ENCODE results near the gene CAPZA1.

CAPZA1 gene

DNA sequence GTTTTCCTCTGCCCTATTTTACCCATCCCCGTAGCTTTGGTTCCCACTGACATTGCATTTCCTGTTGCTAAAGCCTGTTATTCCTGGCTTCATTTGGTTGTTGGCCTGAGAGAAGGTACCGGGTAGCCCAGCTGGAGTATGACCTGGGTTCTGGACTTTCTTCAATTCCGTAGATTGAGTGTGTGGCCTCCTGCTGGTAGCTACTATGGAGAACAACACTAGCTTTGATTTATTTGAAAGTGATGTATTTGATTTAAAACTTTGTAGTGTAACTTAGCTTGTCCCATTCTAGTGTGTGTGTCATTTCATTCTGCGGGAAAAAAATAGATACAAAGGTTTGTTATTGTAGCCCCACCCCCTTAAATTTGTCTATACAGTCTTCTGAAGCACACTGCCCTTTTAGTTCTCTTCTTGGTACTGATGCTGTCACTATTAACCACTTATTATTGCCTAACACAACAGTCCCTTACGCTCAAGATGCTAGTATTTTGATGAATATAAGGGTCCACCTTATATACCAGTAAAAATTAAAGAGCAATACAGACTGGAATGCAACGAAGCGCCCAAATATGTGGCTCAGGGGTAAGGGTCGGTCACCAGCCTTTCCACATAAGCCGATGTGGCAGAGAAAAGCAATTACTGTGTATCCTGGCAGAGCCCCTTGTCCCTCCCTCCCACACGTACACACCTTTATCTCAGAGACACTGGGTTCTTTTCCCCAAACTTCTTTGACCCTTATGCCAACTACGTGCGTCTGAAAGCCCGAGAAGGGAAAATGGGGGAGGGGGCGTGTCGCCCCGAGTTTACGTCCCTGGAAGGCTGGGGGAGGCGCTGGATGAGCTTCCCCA, 54.2 kb downstream of the CAPZA1 start:
- peak overlapping the region; percentile 98 for H3K27ac Mint-ChIP-seq (ENCODE audit: low read depth)
- H3K9me3 Mint-ChIP-seq: no peaks in the 10 kb centered on the region
- peak overlapping the region; percentile 99 for H3K4me3 Mint-ChIP-seq
- ATAC-seq (replicated peaks; ENCODE audit: extremely low read depth, poor library complexity, severe bottlenecking) (no peak), DNase-seq (ENCODE audit: low spot score in 2 of 2) (no peak)
- H3K36me3 Mint-ChIP-seq (ENCODE audit: insufficient read depth): peaks cover 42% of the 10 kb centered on the region
- H3K4me1 Mint-ChIP-seq: peaks cover 60% of the 10 kb centered on the region
- H3K27me3 Mint-ChIP-seq: no peaks in the 10 kb centered on the region

DNA sequence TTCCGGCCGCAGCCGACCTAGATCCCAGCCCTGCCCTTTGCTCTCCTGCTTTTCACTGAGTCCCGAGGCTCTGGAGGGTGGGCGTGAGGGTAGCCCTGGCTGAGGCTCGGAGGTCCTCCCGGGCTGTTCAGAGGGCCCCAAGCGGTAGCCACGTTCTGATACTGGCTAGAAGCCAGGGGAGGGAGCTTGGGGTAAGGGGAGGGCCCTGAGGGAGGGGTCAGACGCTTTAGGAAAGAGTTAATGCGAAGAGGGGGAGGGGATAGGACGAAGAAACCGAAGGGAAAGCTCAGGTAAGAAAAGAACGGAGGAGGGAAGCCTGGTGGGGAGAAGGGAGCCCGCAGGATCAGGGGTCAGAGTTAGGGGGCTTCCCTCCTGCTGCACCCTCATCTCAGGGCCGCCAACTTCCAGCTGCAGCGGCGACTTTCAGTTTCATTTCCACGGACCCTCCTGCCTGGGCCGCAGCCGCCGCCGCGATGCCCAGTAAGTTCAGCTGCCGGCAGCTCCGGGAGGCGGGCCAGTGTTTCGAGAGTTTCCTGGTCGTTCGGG, 54.9 kb downstream of the CAPZA1 start, which contains the start of gene MOV10:
Gene MOV10, plus strand, starts transcription at position 220 of the 546 bp plus-strand sequence. Its CDS starts 254 bp downstream, at position 474.
- ATAC-seq (replicated peaks; ENCODE audit: extremely low read depth, poor library complexity, severe bottlenecking) (peak; percentile 66), DNase-seq (ENCODE audit: low spot score in 2 of 2) (peak; percentile 32 to 46)
- H3K4me1 Mint-ChIP-seq: peaks cover 61% of the 10 kb centered on the region
- H3K36me3 Mint-ChIP-seq (ENCODE audit: insufficient read depth): peaks cover 36% of the 10 kb centered on the region
- peak within 1 kb of the TSS; percentile 98 for H3K27ac Mint-ChIP-seq (ENCODE audit: low read depth)
- no peaks in the 10 kb centered on the region for H3K27me3 Mint-ChIP-seq
- H3K4me3 Mint-ChIP-seq: peak within 1 kb of the TSS; percentile 99
- no peaks in the 10 kb centered on the region for H3K9me3 Mint-ChIP-seq

DNA sequence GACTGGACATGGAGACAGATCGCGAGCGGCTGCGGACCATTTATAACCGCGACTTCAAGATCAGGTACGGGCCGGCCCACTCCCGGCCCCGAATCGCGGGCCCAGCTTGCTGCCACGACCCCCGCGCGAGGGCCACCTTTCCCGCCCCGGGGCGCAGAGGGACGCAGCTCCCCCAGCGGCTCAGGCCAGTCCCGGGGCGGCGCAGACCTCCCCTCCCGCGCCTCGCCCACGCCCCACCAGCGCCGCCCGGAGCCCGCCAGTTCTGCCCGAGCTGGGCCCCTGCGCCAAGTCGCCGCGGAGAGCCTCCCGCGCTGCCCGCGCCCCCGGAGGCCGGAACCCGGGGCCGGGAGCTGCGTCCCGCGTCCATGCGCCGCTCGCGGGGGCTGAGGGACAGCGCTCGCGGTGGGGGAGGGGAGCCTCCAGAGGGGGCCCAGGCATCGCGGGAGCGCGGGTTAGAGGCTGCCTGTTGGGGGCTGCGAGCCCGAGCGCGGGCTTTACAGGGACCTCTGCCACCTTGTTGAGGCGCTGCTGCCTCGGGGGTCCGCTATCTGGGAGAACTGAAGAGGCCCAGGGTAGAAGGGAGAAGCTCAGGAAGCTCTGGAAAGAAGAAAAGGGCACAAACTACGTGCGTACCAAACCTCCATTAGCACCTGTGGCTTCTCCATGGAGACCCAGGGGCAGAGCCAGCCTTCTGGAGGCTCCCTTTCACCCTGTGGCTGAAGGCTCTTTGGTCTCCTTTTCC, 55.5 kb downstream of the CAPZA1 start:
- Mint-ChIP-seq H3K4me3 (peak overlapping the region; percentile 99), H3K4me1 (peaks cover 61% of the 10 kb centered on the region), H3K36me3 (ENCODE audit: insufficient read depth) (peaks cover 31% of the 10 kb centered on the region), H3K9me3 (no peaks in the 10 kb centered on the region), H3K27ac (ENCODE audit: low read depth) (peak overlapping the region; percentile 98), H3K27me3 (no peaks in the 10 kb centered on the region)
- DNase-seq (ENCODE audit: low spot score in 2 of 2): peak in 1 of 2 donors; percentile 24
- peak; percentile 42 for ATAC-seq (replicated peaks; ENCODE audit: extremely low read depth, poor library complexity, severe bottlenecking)

DNA sequence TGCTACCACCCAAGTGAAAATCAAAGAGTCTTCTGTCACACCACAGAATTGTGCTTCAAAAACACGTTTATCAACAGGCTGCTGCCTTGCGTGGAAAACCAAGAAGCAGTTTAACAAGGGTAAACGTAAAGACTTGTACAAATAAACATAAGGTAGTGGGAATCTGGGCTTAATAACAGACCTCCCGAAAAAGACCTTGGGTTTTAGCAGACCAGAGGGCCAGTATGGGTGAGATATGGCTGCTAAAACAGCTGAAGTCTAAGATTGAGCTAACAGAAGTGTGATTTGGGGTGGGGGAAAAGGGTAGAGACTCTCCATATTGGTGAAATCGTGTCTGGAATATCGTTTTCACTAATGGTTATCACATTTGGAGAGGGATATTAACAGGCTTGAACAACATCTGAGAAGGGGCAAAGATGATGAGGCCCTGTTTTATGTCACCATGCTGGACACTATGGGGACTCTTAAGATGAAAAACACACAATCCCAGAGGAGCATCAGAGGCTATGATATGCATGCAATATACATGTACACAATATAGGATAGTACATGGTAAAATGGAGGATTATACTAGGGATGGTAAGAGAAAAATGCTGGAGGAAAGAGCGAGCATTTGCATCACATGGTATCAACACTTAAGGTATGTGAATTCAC, 56.2 kb downstream of the CAPZA1 start:
- H3K4me3 Mint-ChIP-seq: peak overlapping the region; percentile 99
- peak overlapping the region; percentile 98 for H3K27ac Mint-ChIP-seq (ENCODE audit: low read depth)
- ATAC-seq (replicated peaks; ENCODE audit: extremely low read depth, poor library complexity, severe bottlenecking) (no peak), DNase-seq (ENCODE audit: low spot score in 2 of 2) (no peak)
- no peaks in the 10 kb centered on the region for H3K9me3 Mint-ChIP-seq
- peaks cover 25% of the 10 kb centered on the region for H3K36me3 Mint-ChIP-seq (ENCODE audit: insufficient read depth)
- no peaks in the 10 kb centered on the region for H3K27me3 Mint-ChIP-seq
- H3K4me1 Mint-ChIP-seq: peaks cover 61% of the 10 kb centered on the region

DNA sequence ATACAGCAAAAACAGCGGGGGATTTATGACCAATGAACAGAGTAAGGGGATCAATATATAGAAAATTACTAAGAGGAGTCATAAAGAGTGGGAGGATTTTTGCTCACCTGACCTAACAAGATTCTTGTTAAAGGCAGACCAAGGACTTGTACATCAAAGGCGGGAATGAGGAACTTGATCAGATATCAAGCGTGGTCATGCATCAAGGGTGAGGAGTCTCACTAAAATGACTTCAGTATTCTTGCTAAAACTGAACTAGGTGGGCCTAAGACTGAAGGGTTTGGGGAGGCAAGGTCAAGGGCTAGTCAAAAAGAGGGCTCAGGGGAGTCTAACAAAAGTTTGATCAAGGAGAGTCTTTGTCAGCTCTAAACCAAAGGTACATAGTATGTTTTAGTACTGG, 56.9 kb downstream of the CAPZA1 start:
- peak overlapping the region; percentile 98 for H3K27ac Mint-ChIP-seq (ENCODE audit: low read depth)

DNA sequence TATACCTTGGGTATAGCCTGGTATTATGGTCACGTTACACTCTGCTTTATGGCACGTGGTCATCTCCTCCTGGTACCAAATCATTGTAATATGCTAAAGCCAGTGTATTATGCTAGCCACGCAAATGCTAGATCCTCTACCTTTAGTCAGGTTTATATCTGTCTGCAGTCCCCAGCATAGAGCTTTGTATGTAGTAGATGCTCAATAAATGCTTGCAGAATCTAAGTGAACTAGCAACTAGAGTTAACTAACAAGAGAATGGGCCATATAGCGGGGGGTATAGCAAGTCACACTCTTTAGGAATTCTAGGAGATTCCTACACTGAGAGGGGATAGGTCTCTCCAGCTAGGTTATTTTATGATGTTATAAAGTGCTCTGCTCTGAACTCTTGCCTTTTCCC, 57.9 kb downstream of the CAPZA1 start:
- Mint-ChIP-seq H3K36me3 (ENCODE audit: insufficient read depth) (peaks cover 18% of the 10 kb centered on the region), H3K4me3 (no peak overlapping the region), H3K9me3 (no peaks in the 10 kb centered on the region), H3K27ac (ENCODE audit: low read depth) (no peak overlapping the region), H3K4me1 (peaks cover 61% of the 10 kb centered on the region), H3K27me3 (no peaks in the 10 kb centered on the region)
- ATAC-seq (replicated peaks; ENCODE audit: extremely low read depth, poor library complexity, severe bottlenecking) (no peak), DNase-seq (ENCODE audit: low spot score in 2 of 2) (no peak)

More for the DNA sequence above, 56.9 kb downstream of the CAPZA1 start:
- no peaks in the 10 kb centered on the region for H3K9me3 Mint-ChIP-seq
- H3K4me1 Mint-ChIP-seq: peaks cover 61% of the 10 kb centered on the region
- peak overlapping the region; percentile 99 for H3K4me3 Mint-ChIP-seq
- no peak for DNase-seq (ENCODE audit: low spot score in 2 of 2)
- H3K36me3 Mint-ChIP-seq (ENCODE audit: insufficient read depth): peaks cover 20% of the 10 kb centered on the region
- no peaks in the 10 kb centered on the region for H3K27me3 Mint-ChIP-seq
- no peak for ATAC-seq (replicated peaks; ENCODE audit: extremely low read depth, poor library complexity, severe bottlenecking)

DNA sequence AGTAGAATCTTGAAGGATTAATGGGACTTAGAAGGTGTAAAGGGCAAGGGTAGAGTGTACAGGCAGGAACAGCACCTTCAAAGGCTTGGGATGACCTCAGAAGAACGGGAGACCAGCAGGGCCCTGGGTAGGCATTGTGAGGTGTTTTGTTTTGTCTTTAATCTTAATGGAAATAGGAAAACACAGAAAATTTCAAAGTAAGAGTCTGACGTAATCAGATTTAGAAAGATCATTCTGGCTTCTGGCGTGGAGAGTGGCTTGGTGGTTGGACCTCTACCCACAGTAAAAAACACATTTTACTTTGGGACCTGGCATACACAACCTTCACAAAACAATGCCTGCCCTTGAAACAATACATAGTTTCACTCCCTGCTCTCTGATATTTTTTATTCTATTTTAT, 59.0 kb downstream of the CAPZA1 start:
- DNase-seq (ENCODE audit: low spot score in 2 of 2) (no peak), ATAC-seq (replicated peaks; ENCODE audit: extremely low read depth, poor library complexity, severe bottlenecking) (no peak)
- no peaks in the 10 kb centered on the region for H3K27me3 Mint-ChIP-seq
- H3K27ac Mint-ChIP-seq (ENCODE audit: low read depth): no peak overlapping the region
- H3K9me3 Mint-ChIP-seq: no peaks in the 10 kb centered on the region
- peaks cover 16% of the 10 kb centered on the region for H3K36me3 Mint-ChIP-seq (ENCODE audit: insufficient read depth)
- peaks cover 52% of the 10 kb centered on the region for H3K4me1 Mint-ChIP-seq
- H3K4me3 Mint-ChIP-seq: no peak overlapping the region

DNA sequence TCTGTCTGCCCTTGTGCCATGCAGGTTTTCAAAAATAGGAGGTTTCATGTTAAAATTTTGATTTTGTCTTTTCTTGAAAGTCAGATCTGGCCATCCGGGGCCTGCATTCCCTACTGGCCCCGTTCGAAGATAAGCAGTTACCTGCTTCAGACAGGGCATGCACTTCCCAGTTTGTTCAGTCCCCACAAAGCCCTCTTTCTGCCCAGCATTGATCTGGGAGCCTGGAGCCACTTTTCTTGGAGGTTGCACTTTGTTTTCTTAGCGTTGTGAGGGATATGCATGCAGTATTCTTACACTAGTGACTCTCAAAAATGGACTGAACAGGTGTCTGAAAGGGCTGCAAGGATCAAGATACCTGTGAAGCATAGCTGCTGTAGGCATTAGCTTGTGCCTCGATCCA, 66.3 kb downstream of the CAPZA1 start:
- H3K9me3 Mint-ChIP-seq: no peaks in the 10 kb centered on the region
- no peak overlapping the region for H3K27ac Mint-ChIP-seq (ENCODE audit: low read depth)
- ATAC-seq (replicated peaks; ENCODE audit: extremely low read depth, poor library complexity, severe bottlenecking) (no peak), DNase-seq (ENCODE audit: low spot score in 2 of 2) (no peak)
- H3K4me3 Mint-ChIP-seq: no peak overlapping the region
- peaks cover 24% of the 10 kb centered on the region for H3K4me1 Mint-ChIP-seq
- peaks cover 22% of the 10 kb centered on the region for H3K36me3 Mint-ChIP-seq (ENCODE audit: insufficient read depth)
- no peaks in the 10 kb centered on the region for H3K27me3 Mint-ChIP-seq

DNA sequence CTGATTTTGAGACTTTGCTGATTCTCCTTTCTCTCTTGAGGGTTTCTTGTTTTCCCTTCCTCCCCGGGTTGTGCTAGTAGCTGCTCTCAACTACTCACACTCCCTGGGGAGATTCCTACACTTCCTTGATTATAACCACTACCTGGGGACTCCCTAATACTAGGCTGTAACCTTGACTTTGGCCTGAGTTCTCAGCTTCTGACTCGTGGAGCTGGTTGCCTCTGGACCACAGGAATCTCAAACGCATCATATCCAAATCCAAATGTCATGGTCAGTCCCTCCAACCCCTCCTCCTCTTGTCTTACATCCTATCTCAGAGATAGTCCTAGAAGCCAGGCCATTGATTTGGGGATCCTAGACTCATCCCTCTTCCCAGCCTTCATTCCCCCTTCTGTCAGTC, 66.8 kb downstream of the CAPZA1 start:
- DNase-seq (ENCODE audit: low spot score in 2 of 2): no peak
- Mint-ChIP-seq H3K9me3 (no peaks in the 10 kb centered on the region), H3K4me3 (no peak overlapping the region), H3K36me3 (ENCODE audit: insufficient read depth) (peaks cover 25% of the 10 kb centered on the region), H3K4me1 (peaks cover 24% of the 10 kb centered on the region), H3K27me3 (no peaks in the 10 kb centered on the region), H3K27ac (ENCODE audit: low read depth) (no peak overlapping the region)
- no peak for ATAC-seq (replicated peaks; ENCODE audit: extremely low read depth, poor library complexity, severe bottlenecking)

DNA sequence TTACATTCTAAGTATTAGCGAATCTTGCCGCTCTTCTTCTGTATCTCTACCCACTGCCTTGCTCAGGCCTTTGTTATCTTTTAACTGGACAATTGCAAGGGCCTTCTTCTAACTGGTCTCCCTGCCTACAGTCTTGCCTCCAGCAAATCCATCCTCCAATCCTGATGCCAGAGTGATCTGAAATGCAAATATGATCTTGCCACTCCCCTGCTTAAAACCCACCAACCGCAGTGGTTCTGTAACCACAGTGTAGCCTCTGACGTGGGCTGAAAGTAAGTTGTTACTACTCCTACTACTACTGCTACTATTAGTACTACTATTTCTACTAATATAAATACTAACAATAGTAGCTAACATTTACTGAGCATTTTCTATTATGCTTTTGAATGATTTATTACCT, 67.2 kb downstream of the CAPZA1 start:
- Mint-ChIP-seq H3K36me3 (ENCODE audit: insufficient read depth) (peaks cover 29% of the 10 kb centered on the region), H3K4me1 (peaks cover 24% of the 10 kb centered on the region), H3K9me3 (no peaks in the 10 kb centered on the region), H3K4me3 (no peak overlapping the region), H3K27ac (ENCODE audit: low read depth) (no peak overlapping the region), H3K27me3 (no peaks in the 10 kb centered on the region)
- ATAC-seq (replicated peaks; ENCODE audit: extremely low read depth, poor library complexity, severe bottlenecking) (peak; percentile 46), DNase-seq (ENCODE audit: low spot score in 2 of 2) (no peak)

DNA sequence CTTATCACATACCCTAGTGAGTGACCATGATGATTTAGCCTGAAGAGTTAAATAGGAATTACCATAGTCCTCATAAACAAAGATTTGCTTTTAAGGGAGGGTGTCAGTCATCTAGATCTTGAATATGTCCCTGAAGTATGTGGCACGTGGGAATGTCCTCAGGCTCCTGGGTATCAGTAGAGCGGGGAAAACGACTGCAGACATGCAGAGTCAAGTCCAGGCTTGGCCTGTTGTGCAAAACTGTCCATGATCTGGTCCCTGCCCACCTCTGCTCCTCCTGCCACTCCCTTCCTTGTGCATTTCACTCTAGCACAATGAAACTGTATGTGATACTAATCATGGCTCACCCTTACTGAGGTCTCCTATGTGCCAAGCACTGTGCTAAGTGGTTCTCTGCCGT, 67.7 kb downstream of the CAPZA1 start:
- H3K27me3 Mint-ChIP-seq: no peaks in the 10 kb centered on the region
- H3K27ac Mint-ChIP-seq (ENCODE audit: low read depth): no peak overlapping the region
- no peak for ATAC-seq (replicated peaks; ENCODE audit: extremely low read depth, poor library complexity, severe bottlenecking)
- no peak for DNase-seq (ENCODE audit: low spot score in 2 of 2)
- H3K4me3 Mint-ChIP-seq: no peak overlapping the region
- H3K4me1 Mint-ChIP-seq: peaks cover 24% of the 10 kb centered on the region
- no peaks in the 10 kb centered on the region for H3K9me3 Mint-ChIP-seq
- H3K36me3 Mint-ChIP-seq (ENCODE audit: insufficient read depth): peaks cover 28% of the 10 kb centered on the region

DNA sequence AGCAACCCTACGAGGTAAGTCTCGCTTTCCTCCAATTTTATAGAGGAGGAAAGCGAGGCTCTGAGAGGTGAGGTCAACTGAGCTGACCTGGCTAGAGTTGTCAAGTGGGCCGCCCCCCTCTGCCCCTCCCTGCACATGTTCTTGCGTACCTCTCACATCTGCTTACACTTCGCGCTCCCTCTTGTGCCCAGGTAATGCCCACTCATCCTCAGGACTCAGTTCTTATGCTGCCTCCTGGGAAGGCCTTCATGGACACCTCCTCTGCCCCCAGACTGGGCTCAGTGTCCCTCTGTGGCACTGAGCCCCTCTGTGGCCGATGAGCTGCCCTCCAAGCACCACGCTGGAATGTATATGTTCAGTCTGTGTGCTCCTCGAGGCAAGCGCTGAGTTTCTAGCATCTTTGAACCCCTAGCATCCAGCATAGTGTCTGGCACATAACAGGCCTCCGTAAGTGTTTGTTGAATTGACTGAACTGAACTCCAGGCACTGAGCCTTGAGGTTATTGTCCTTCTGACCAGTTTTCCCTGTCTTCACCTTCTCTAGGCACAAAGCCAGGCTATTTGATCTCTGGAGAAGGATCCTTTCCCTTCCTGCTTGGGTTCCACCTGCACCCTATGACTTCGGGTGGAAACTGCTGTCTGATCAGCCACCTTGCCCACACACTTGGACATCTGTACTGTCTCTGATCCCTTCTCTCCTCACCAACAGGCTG, 68.3 kb downstream of the CAPZA1 start:
- Mint-ChIP-seq H3K9me3 (no peaks in the 10 kb centered on the region), H3K4me3 (no peak overlapping the region), H3K36me3 (ENCODE audit: insufficient read depth) (peaks cover 31% of the 10 kb centered on the region), H3K27ac (ENCODE audit: low read depth) (peak overlapping the region; percentile 66), H3K27me3 (no peaks in the 10 kb centered on the region), H3K4me1 (peaks cover 24% of the 10 kb centered on the region)
- DNase-seq (ENCODE audit: low spot score in 2 of 2) (no peak), ATAC-seq (replicated peaks; ENCODE audit: extremely low read depth, poor library complexity, severe bottlenecking) (no peak)
